HG03558 (cell line): ENCODE results near the gene TMEM181.
"Not testable (repeated sequence)": the region's sequence is repeated elsewhere in the genome, so short reads cannot be mapped to it uniquely, and the experiment has no call there.

Source experiments
- ATAC-seq: cut with Tn5 transposase; IDR thresholded peaks from one replicate; pipeline ENCODE4 v1.9.1; 2021; ENCODE audit warnings: moderate number of reproducible peaks; ENCODE audit not compliant: unreplicated experiment; ENCODE audit errors: extremely low read depth

The TMEM181 gene

GRCh38 chr6:158618289-158618688 is 58.4 kb downstream of the TMEM181 start:
- ATAC-seq, result not testable (repeated sequence)

- ATAC-seq, result no peak
Observed at GRCh38 chr6:158619922-158620801, 60.3 kb downstream of the TMEM181 start.

- ATAC-seq, result no peak
Observed at GRCh38 chr6:158620963-158621693, 61.2 kb downstream of the TMEM181 start.

GRCh38 chr6:158621694-158622544 is 62.0 kb downstream of the TMEM181 start:
- no peak for ATAC-seq

- ATAC-seq, result no peak
Observed at GRCh38 chr6:158622545-158623190, 62.8 kb downstream of the TMEM181 start.

GRCh38 chr6:158624684-158625682 is 65.1 kb downstream of the TMEM181 start:
- ATAC-seq, result no peak

GRCh38 chr6:158625881-158626305 is 66.0 kb downstream of the TMEM181 start:
- no peak for ATAC-seq

GRCh38 chr6:158626360-158627167 is 66.7 kb downstream of the TMEM181 start:
- ATAC-seq, result no peak

GRCh38 chr6:158627168-158627939 is 67.5 kb downstream of the TMEM181 start:
- no peak for ATAC-seq

- ATAC-seq, result no peak
Observed at GRCh38 chr6:158627940-158628211, 68.0 kb downstream of the TMEM181 start.

- ATAC-seq, result no peak
Observed at GRCh38 chr6:158628542-158628941, 68.7 kb downstream of the TMEM181 start.

- no peak for ATAC-seq
Observed at GRCh38 chr6:158629367-158630221, 69.7 kb downstream of the TMEM181 start.

- no peak for ATAC-seq
Observed at GRCh38 chr6:158630938-158631616, 71.2 kb downstream of the TMEM181 start.

- no peak for ATAC-seq
Observed at GRCh38 chr6:158631678-158632537, 72.0 kb downstream of the TMEM181 start.

GRCh38 chr6:158632538-158633119 is 72.7 kb downstream of the TMEM181 start:
- ATAC-seq, result not testable (repeated sequence)
